ENCODE results near the gene PBX1.

The PBX1 gene

GRCh38 chr1:164843743-164844500 is 284.9 kb downstream of the PBX1 start:
- no peak for DNase-seq

- no peak for DNase-seq
Observed at GRCh38 chr1:164846731-164847691, 288.0 kb downstream of the PBX1 start.

DNA sequence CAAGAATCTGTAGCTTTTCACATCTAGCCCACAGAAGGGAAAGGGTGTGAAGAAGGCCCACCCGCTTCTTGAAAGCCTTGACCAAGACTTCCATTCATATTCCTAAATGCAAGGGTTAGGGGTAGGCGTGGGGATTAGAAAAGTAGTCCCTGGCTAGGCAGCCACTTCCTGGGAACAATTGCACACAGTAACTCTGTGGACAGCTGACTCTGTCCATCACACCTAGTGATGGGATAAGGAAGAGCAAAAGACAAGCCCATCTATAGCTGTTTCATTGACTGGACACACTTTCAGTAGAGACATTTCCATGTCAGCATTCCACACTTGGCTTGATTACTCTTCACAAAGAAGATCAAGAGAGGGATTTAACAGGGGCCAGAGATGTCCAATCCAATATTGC is 294.2 kb downstream of the PBX1 start:
- DNase-seq, result no peak

DNA sequence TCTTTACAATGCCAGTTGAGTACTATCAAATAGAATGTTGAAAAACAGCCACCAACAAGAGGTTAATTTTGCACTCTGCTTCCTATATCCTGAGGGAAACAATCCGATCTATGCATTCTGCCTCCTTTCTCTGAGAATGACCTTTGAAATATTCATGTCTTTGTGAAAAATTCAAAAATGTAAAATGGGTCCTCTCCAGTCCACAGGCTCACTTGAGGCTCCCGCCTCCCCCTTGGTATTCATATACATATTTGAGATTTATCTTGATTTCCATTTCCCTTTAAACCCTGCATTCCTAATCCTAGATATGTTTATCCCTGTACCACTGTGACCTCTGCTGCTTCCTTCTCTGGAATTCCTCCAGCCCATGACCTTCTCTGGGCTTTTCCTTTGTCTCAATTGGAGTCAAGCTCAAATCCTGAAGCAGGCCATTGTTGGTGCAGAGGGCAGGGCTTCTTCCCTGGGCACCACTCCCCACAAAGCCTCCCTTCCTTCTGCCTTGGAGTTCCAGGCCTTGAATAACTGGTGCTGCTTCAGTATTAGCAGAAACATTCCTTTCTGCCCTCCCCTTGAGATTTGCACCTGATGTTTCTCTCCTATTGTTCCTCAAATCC is 296.8 kb downstream of the PBX1 start:
- no peak for DNase-seq

DNA sequence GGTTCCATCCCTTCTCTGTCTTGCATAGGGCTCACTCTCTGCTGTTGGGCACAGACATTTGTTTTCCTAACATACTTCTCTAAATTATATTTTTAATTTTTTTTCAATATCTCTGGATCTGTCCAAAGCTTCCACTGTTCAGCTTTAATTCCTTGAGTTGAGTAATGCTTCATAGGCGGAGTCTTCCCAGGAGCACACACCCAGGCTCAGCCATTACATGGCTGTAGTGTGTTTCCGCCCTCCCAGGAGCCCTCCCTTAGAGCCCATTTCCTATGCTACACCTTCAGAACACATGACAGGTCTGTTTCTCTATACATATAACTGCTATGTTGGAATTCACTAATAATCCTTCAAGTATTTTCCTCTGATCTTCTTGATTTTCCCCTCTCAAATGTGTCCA is 297.4 kb downstream of the PBX1 start:
- DNase-seq, result no peak

- DNase-seq, result no peak
Observed at GRCh38 chr1:164857439-164857838, 298.5 kb downstream of the PBX1 start.

DNA sequence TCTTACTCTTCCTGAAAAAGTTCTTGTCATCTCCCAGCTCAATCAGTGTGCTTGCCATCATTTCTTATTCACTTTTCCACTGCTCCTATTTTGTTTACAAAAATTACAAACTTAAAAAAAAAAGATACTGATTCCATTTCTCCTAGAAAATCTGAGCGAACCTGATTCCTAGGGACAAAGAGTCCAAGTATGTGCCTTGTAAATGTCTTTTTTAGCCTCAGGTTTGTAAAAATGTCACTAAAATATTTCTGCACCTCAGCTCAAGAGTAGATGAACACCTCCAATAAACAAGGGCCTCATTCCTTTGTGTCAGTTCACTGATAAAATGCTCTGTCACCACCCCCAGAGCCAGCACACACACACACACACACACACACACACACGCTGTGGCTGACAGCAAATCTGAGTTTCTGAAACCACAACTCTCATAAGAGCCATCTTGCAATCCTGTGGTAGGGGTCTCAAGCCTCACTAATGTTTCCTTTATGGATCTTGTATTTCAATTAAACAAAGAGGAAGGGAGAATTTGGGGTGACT is 299.2 kb downstream of the PBX1 start:
- DNase-seq, result no peak

GRCh38 chr1:164861632-164862031 is 302.6 kb downstream of the PBX1 start:
- no peak for DNase-seq

GRCh38 chr1:164863056-164863455 is 304.1 kb downstream of the PBX1 start:
- DNase-seq, result no peak

GRCh38 chr1:164864161-164864560 is 305.2 kb downstream of the PBX1 start:
- DNase-seq, result no peak

DNA sequence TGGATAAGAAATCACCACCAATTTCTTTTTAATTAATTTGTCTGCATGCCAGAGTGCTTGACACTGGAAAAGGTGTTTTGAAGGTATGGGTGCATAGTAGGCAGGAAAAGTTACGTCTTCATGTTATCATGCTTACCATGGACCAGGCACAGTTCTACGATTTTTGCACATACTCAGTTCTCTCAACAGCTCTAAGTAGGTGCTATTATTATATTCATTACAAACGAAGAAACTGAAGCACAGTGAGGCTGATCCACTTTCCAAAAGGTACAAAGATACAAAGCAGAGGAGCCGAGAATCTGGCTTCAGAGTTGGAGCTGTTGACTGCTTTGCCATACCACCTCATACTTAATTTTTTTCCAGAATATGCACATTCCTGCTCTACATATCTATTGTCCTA is 306.4 kb downstream of the PBX1 start:
- DNase-seq, result no peak

GRCh38 chr1:164867590-164867989 is 308.6 kb downstream of the PBX1 start:
- no peak for DNase-seq

GRCh38 chr1:164868990-164869389 is 310.0 kb downstream of the PBX1 start:
- DNase-seq, result no peak

- DNase-seq, result no peak
Observed at GRCh38 chr1:164875518-164875917, 316.5 kb downstream of the PBX1 start.

DNA sequence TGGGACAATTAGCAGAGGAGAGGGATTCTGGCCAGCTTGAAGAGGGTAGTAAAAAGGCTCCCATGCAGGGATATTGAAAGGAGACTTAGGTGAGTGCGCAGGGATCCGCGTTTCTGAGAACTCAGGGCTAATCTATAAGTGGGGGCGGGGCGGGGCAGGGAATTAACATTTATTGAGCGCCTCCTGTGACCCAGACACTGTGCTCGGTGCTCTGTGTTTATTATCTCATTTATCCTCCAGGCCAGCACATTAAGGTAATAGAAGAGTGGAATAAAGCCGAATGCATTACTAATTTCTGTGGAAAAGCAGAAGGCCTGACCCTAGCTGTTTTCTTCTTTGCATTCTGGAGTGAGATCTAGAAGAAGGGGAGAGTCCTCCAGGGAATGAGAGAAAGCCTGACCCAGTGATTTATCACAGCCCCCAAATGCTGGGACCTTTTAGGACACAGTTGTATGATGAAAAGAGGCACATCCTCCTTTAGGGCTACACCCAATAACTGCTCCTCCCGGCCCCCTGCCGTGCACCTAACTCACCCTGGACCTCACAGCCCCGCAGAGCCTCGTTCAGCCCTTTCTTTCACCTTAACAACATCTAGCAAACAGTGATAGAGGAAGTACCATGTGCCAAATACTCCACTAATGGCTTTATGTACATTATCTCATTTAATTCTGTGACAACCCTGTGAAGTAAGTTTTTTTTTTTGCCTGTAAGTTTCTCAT is 317.6 kb downstream of the PBX1 start:
- DNase-seq, result no peak

GRCh38 chr1:164880199-164880598 is 321.2 kb downstream of the PBX1 start:
- no peak for DNase-seq

DNA sequence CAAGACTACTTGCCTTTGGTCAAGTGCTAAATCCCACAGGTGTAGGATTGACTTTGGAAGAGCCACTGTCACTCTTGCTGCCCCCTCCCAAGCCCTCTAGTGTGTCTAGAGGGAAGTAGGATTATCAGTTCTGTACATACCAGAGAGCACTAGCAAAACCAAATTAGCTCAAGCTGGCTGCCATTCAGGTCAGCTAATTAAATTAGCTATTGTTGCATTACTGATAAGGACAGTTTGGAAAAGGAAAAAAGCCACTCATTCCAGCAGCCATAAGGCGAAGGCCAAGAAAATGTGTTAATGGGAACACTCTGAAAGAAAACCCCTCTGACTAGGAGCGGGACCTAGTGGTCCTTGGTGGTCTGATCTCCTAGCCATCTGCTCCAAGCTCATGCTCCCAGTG is 321.7 kb downstream of the PBX1 start:
- no peak for DNase-seq

GRCh38 chr1:164885311-164885710 is 326.3 kb downstream of the PBX1 start:
- DNase-seq, result no peak

GRCh38 chr1:164886101-164886500 is 327.1 kb downstream of the PBX1 start:
- no peak for DNase-seq

DNA sequence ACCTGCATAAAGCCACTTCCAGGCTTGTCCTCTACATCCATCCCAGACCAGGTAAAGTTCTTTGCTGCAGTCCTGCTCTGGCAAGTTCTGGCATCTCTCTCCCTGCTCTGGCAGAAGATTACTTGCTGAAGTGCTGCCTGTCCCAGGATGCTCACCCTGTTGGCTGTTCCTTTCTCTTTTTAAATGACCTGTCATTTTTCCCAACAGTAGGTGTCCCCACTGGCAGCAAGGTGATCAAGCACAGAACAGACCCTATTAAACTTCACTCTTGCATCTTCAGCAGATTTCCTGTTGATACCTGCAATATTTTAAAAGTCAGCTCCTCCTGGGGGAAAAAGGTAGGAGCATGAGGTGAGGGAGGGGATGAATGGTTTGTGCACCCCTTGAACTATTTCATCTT is 332.6 kb downstream of the PBX1 start:
- no peak for DNase-seq

DNA sequence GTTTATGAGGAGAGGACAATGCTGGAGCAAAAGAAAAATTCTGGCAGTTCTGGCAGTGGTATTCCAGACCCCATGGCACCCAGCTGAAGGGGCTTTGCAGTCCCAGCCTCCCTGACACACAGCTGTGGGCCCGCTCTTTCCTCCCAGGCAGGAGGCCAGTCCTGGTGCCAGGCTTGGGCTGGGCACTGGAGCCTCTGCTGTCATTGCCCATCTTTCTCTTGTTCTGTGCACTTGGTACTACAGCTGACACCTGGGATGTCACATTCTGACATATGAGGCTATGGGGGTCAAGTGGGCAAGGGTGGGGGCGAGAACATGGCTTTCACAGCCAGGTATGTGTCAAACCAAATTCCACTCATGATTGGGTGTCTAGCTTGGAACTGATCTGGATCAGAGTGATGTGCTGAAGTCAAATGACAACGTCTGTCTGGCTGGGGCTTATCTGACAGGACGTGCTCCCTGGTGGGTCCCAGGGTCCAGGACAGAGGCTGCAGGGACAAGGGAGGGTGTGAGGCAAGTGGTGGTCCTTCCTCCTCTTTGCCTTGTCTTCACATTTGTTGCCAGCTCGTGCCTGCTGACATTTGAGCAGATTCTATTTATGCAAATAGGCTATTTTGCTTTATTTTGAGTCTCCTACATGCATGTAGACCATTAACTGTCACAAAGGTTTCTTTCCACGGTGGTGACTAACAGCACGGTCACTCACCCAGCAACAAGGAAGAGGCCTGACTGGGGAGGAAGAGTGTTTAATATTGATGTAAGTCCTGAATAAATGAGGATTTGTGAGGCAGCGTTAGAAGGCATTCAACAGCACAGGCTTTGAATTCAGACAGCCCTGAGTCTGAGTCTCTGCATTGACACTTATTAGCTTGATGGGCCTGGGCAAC is 336.3 kb downstream of the PBX1 start:
- no peak for DNase-seq

GRCh38 chr1:164901031-164901430 is 342.0 kb downstream of the PBX1 start:
- DNase-seq, result no peak

Measured in CD4-positive, alpha-beta T cell treated with Interleukin-10 for 1 hour (primary cell).